ENCODE results near the gene HEXD. TPM values are rescaled to one million over a fixed set of nuclear protein-coding genes. Genes with fewer than 3 reads are reported as not detected.

The HEXD gene
- total and polyA plus RNA-seq, 2 of the 8 experiments (the other 6 are each of a cell fraction or from before 2014, with no cell fraction given), result 20.6 to 21.8 TPM

DNA sequence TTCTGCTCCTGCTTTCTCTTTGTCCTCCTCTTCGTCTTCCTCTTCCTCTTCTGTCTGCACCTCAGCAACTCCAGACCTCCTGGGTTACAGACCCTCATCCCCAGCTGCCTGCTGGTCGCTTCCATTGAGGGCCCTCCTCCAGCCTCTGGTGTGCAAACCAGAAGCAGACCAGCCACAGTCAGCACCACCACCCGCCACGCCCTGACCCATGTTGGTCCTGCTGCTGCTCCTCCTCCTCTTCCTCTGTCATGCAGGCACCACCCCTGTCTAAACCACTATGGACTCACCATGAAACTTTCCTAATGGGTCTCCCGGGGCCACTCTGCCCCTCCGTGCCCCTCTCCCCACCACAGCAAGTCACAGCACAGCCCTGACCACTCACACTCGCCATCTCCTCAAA is 11.7 kb downstream of the HEXD start:
- ChIA-PET POLR2A (ENCODE audit: partially characterized antibody) (interaction anchor here (0.7 kb wide), 1 partner anchor 9 kb away, joined by 3 read pairs; no protein-coding TSS in a partner anchor), CTCF (ENCODE audit: partially characterized antibody) (interaction anchor here (0.7 kb wide), 2 partner anchors 9 to 38 kb away, joined by 3 read pairs; no protein-coding TSS in a partner anchor)
- H3K4ac ChIP-seq (replicated peaks; ENCODE audit: insufficient read length, low read depth, low read length), result no peak overlapping the region
- no peak for TF ChIP-seq SP1 (IDR thresholded peaks at IDR 0.05; ENCODE audit: low read depth, low read length)
- TF ChIP-seq, protein P1, sequence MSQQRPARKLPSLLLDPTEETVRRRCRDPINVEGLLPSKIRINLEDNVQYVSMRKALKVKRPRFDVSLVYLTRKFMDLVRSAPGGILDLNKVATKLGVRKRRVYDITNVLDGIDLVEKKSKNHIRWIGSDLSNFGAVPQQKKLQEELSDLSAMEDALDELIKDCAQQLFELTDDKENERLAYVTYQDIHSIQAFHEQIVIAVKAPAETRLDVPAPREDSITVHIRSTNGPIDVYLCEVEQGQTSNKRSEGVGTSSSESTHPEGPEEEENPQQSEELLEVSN (IDR thresholded peaks at IDR 0.05), result no peak
- TF ChIP-seq SRF (IDR thresholded peaks at IDR 0.05; ENCODE audit: low read depth, low read length), result no peak
- no peak for TF ChIP-seq CTBP2 (IDR thresholded peaks at IDR 0.05; ENCODE audit: borderline replicate concordance, insufficient read depth, insufficient read length, low read length)

More for the DNA sequence above, 11.7 kb downstream of the HEXD start:
- H3K23ac ChIP-seq (ENCODE audit: insufficient read length), result no peak overlapping the region
- peak overlapping the region; percentile 35; the same call in 1 of the 2 replicates for H4K8ac ChIP-seq (ENCODE audit: extremely low read depth, insufficient read depth, low read length)
- H2BK5ac ChIP-seq (ENCODE audit: low read depth, low read length), result no peak overlapping the region
- no peak overlapping the region for H3K56ac ChIP-seq (replicated peaks; ENCODE audit: insufficient read length, low read depth, low read length)
- no peaks in the 10 kb centered on the region; a peak in 1 of 8 replicates for H3K36me3 ChIP-seq (ENCODE audit: control insufficient read depth in 2 of 4, insufficient read depth in 4 of 4, low read length in 3 of 4)
- H2AK5ac ChIP-seq (ENCODE audit: low read depth, low read length), result no peak overlapping the region
- H3K9ac ChIP-seq (replicated peaks in 1 of 4; ENCODE audit: extremely low read depth in 1 of 4, low read depth in 3 of 4, low read length in 3 of 4), result no peak overlapping the region
- H2BK20ac ChIP-seq (ENCODE audit: low read length), result no peak overlapping the region
- H4K91ac ChIP-seq (replicated peaks; ENCODE audit: insufficient read length, low read length), result no peak overlapping the region
- H3K18ac ChIP-seq (ENCODE audit: extremely low read depth, low read length), result no peak overlapping the region
- FAIRE-seq, result no peak
- H2AFZ ChIP-seq (ENCODE audit: low read length), result no peak overlapping the region
- no peak overlapping the region for H2BK15ac ChIP-seq (ENCODE audit: low read length)
- no peaks in the 10 kb centered on the region for H3K79me1 ChIP-seq (ENCODE audit: low read depth, low read length)
- H3K79me2 ChIP-seq (ENCODE audit: control insufficient read depth in 1 of 2, insufficient read depth in 2 of 2, low read length in 2 of 2), result no peaks in the 10 kb centered on the region
- H3K27me3 ChIP-seq (replicated peaks in 1 of 4; ENCODE audit: control insufficient read depth in 3 of 4, extremely low read depth in 1 of 4, insufficient read depth in 3 of 4, low read length in 3 of 4), result no peaks in the 10 kb centered on the region
- H3K23me2 ChIP-seq (ENCODE audit: low read depth, low read length), result no peaks in the 10 kb centered on the region
- no peak overlapping the region for H4K5ac ChIP-seq (ENCODE audit: insufficient read length, low read depth, low read length)
- H2BK12ac ChIP-seq (ENCODE audit: low read depth, low read length), result no peak overlapping the region
- H3K4me3 ChIP-seq (ENCODE audit: extremely low read depth in 1 of 4, insufficient read depth in 2 of 4, low read depth in 3 of 4, low read length in 4 of 4), result no peak overlapping the region
- no peak overlapping the region for H3K4me2 ChIP-seq (ENCODE audit: insufficient read depth in 1 of 2, low read depth in 2 of 2, low read length in 2 of 2)
- no peaks in the 10 kb centered on the region for H3K9me3 ChIP-seq (ENCODE audit: insufficient read depth in 2 of 2, low read depth in 1 of 2, low read length in 1 of 2)
- peaks cover 2 to 5% of the 10 kb centered on the region in 2 experiments for H4K20me1 ChIP-seq (replicated peaks in 1 of 2; ENCODE audit: control insufficient read depth in 1 of 2, insufficient read depth in 2 of 2, low read length in 2 of 2)
- 86% methylated on average over 7 of the region's 7 CpGs; no CpG with 5 or more reads in 1 of the 2 experiments for WGBS, 2 experiments (ENCODE audit: extremely low coverage in 1 of 2, insufficient coverage in 1 of 2, insufficient read length in 1 of 2, insufficient replicate concordance in 2 of 2, low coverage in 1 of 2, low lambda C conversion rate in 2 of 2, missing lambda C conversion rate in 1 of 2)
- no peak overlapping the region for H2BK120ac ChIP-seq (replicated peaks; ENCODE audit: low read depth, low read length)
- no peak overlapping the region for H3K27ac ChIP-seq (ENCODE audit: low read depth, low read length)
- DNase-seq (ENCODE audit: low read depth in 1 of 2, low spot score in 2 of 2), result no peak
- no peak overlapping the region for H3K14ac ChIP-seq (ENCODE audit: insufficient read length)
- no peaks in the 10 kb centered on the region for H3K4me1 ChIP-seq (replicated peaks in 1 of 4; ENCODE audit: control insufficient read depth in 3 of 4, insufficient read depth in 4 of 4, low read length in 3 of 4)
